22Rv1 (cell line): ENCODE data around the gene B3GNT4.

Source experiments
- ZFX ChIP-seq: fragments of 450-650 bp; IDR thresholded peaks from 2 replicates; pipeline ENCODE4 v1.6.1; 2017; ENCODE audit warnings: antibody characterized with exemption, borderline replicate concordance
- TF ChIP-seq, protein P1 (sequence below): fragments of 450-650 bp; IDR thresholded peaks from 2 replicates; pipeline ENCODE4 v1.5.1; 2017; ENCODE audit warnings: mild to moderate bottlenecking

DNA sequence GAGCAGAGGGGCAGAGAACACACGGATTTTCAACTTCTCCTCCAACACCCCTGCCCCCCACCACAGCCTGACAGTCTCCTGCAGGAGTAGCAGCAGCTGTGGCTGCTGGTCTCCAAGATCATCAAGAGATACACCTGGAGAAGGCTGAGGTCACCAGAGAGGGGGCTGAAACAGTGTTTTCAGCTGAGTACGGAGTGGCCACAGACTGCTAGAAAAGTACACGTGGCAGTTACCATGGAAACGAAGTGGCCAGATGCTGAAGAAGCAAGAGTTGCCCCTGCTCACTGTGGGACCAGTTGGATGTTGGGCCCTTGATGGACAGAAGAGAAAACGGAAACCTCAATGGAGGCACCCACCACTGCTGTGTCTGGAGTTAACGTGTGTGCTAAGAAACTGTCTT is 27.3 kb downstream of the B3GNT4 start:
- TF ChIP-seq, protein P1, sequence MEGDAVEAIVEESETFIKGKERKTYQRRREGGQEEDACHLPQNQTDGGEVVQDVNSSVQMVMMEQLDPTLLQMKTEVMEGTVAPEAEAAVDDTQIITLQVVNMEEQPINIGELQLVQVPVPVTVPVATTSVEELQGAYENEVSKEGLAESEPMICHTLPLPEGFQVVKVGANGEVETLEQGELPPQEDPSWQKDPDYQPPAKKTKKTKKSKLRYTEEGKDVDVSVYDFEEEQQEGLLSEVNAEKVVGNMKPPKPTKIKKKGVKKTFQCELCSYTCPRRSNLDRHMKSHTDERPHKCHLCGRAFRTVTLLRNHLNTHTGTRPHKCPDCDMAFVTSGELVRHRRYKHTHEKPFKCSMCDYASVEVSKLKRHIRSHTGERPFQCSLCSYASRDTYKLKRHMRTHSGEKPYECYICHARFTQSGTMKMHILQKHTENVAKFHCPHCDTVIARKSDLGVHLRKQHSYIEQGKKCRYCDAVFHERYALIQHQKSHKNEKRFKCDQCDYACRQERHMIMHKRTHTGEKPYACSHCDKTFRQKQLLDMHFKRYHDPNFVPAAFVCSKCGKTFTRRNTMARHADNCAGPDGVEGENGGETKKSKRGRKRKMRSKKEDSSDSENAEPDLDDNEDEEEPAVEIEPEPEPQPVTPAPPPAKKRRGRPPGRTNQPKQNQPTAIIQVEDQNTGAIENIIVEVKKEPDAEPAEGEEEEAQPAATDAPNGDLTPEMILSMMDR, result no peak
- no peak for TF ChIP-seq ZFX
